Measurements from ENCODE around the gene CCBE1. TPM values are rescaled to one million over a fixed set of nuclear protein-coding genes. Genes with fewer than 3 reads are reported as not detected.

The CCBE1 gene
- total and polyA plus RNA-seq, 4 donors = 3.4 to 59.0 (median 21.9) TPM

- Histone ChIP-seq H3K9me3 (ENCODE audit: control insufficient read depth in 4 of 4, insufficient read depth in 3 of 4, low read length in 3 of 4) (no peaks in the 10 kb centered on the region), H3K27ac (ENCODE audit: low read depth in 1 of 2, low read length in 1 of 2) (no peak overlapping the region), H3K9ac (ENCODE audit: insufficient read depth in 1 of 2, low read length in 2 of 2) (no peak overlapping the region), H3K4me3 (no peak overlapping the region), H3K27me3 (ENCODE audit: control insufficient read depth in 3 of 3, insufficient read depth in 3 of 3, low read length in 2 of 3) (no peaks in the 10 kb centered on the region), H3K36me3 (ENCODE audit: control insufficient read depth in 4 of 4, insufficient read depth in 4 of 4, low read length in 4 of 4) (no peaks in the 10 kb centered on the region), H3K4me1 (ENCODE audit: control insufficient read depth in 5 of 5, insufficient read depth in 5 of 5, low read length in 5 of 5) (peaks cover 0 to 52% (median 3%) of the 10 kb centered on the region in 5 donors)
- TF ChIP-seq, protein P1, sequence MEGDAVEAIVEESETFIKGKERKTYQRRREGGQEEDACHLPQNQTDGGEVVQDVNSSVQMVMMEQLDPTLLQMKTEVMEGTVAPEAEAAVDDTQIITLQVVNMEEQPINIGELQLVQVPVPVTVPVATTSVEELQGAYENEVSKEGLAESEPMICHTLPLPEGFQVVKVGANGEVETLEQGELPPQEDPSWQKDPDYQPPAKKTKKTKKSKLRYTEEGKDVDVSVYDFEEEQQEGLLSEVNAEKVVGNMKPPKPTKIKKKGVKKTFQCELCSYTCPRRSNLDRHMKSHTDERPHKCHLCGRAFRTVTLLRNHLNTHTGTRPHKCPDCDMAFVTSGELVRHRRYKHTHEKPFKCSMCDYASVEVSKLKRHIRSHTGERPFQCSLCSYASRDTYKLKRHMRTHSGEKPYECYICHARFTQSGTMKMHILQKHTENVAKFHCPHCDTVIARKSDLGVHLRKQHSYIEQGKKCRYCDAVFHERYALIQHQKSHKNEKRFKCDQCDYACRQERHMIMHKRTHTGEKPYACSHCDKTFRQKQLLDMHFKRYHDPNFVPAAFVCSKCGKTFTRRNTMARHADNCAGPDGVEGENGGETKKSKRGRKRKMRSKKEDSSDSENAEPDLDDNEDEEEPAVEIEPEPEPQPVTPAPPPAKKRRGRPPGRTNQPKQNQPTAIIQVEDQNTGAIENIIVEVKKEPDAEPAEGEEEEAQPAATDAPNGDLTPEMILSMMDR (IDR thresholded peaks at IDR 0.05; ENCODE audit: control extremely low read depth, extremely low read depth) = no peak
- no peak for ATAC-seq (ENCODE audit: insufficient read depth, low FRiP score)
- 78 to 92% methylated on average over 1 of the region's 1 CpG for WGBS, 2 donors
- no peak for DNase-seq
Measured at GRCh38 chr18:59704146-59704545, 6.9 kb upstream of the CCBE1 start.

DNA sequence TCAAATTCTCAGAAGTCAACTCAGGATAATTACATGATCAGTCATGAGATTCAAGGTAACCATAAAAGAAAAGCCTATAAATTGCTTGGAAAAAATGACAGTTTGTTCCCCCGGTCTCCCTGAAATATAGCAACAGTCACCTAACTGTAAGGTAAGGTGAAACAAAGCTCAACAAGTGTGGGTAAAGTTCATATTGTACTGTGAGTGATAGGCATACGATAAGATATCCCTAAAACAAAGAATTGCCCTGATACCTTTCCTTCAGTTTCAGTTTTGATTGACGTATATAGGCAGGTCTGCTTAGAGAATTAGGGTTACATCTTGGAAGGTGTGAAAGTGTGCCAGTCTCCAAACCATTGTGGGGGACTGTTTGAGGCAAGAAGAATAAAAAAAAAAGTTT, 4.0 kb upstream of the CCBE1 start:
- ATAC-seq (ENCODE audit: insufficient read depth, low FRiP score) (no peak), DNase-seq (no peak)
- WGBS, 2 donors = 76 to 78% methylated on average over 3 of the region's 3 CpGs
- Histone ChIP-seq H3K36me3 (ENCODE audit: control insufficient read depth in 4 of 4, insufficient read depth in 4 of 4, low read length in 4 of 4) (peaks cover 0 to 7% (median 0%) of the 10 kb centered on the region in 4 donors), H3K4me1 (ENCODE audit: control insufficient read depth in 5 of 5, insufficient read depth in 5 of 5, low read length in 5 of 5) (peaks cover 0 to 59% (median 6%) of the 10 kb centered on the region in 5 donors), H3K27ac (ENCODE audit: low read depth in 1 of 2, low read length in 1 of 2) (no peak overlapping the region), H3K4me3 (no peak overlapping the region), H3K9ac (ENCODE audit: insufficient read depth in 1 of 2, low read length in 2 of 2) (peak overlapping the region in 1 of 2 donors; percentile 60), H3K9me3 (ENCODE audit: control insufficient read depth in 4 of 4, insufficient read depth in 3 of 4, low read length in 3 of 4) (no peaks in the 10 kb centered on the region), H3K27me3 (ENCODE audit: control insufficient read depth in 3 of 3, insufficient read depth in 3 of 3, low read length in 2 of 3) (peaks cover 0 to 14% (median 5%) of the 10 kb centered on the region in 3 donors)
- TF ChIP-seq, protein P1 (IDR thresholded peaks at IDR 0.05; ENCODE audit: control extremely low read depth, extremely low read depth) = no peak

DNA sequence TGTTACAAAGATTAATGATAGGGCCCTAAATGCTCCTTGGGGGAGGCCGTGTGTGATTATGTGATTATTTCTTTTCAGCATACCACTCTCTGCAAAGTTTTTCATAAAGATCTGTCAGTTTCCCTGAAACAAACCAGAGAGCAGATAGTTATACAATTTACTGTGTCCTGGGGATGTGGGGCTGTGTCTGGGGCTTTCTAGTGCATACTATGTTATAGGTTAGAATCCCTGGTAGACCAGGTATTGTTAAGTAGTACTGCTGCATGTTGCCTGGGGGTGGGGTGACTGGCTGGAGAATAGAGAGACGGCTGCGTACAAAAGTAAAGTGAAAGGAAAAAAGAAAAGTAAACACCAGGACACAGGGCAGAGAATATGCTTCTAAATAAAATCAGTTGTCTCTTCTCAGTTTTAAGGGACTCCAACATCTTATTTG, 3.3 kb upstream of the CCBE1 start:
- Histone ChIP-seq H3K4me1 (ENCODE audit: control insufficient read depth in 5 of 5, insufficient read depth in 5 of 5, low read length in 5 of 5) (peaks cover 0 to 52% (median 6%) of the 10 kb centered on the region in 5 donors), H3K27ac (ENCODE audit: low read depth in 1 of 2, low read length in 1 of 2) (no peak overlapping the region), H3K9ac (ENCODE audit: insufficient read depth in 1 of 2, low read length in 2 of 2) (peak overlapping the region in 1 of 2 donors; percentile 60), H3K36me3 (ENCODE audit: control insufficient read depth in 4 of 4, insufficient read depth in 4 of 4, low read length in 4 of 4) (peaks cover 0 to 14% (median 0%) of the 10 kb centered on the region in 4 donors), H3K27me3 (ENCODE audit: control insufficient read depth in 3 of 3, insufficient read depth in 3 of 3, low read length in 2 of 3) (peaks cover 0 to 21% (median 5%) of the 10 kb centered on the region in 3 donors), H3K4me3 (no peak overlapping the region), H3K9me3 (ENCODE audit: control insufficient read depth in 4 of 4, insufficient read depth in 3 of 4, low read length in 3 of 4) (no peaks in the 10 kb centered on the region)
- ATAC-seq (ENCODE audit: insufficient read depth, low FRiP score) = no peak
- TF ChIP-seq, protein P1 (IDR thresholded peaks at IDR 0.05; ENCODE audit: control extremely low read depth, extremely low read depth) = no peak
- no peak for DNase-seq
- 60 to 79% methylated on average over 3 of the region's 3 CpGs for WGBS, 2 donors
